Kidney (tissue), 14 donors: ENCODE data around the gene SART1. TPM values are rescaled to one million over a fixed set of nuclear protein-coding genes. Genes with fewer than 3 reads are reported as not detected.
"Not testable (repeated sequence)": the region's sequence is repeated elsewhere in the genome, so short reads cannot be mapped to it uniquely, and the experiment has no call there.

Source experiments
- DNase-seq, 5 donors: peaks; one replicate each; pipeline ENCODE4 v3.0.0-alpha.2; 2013 to 2020
- FAIRE-seq: peaks from 2 replicates; lab custom pipeline; 2012; peaks lifted over from hg19 to GRCh38; lab: Jason Lieb, UNC
- H3K27ac ChIP-seq, 2 donors: one replicate each; pipeline ENCODE4 v1.7.0; 2013; ENCODE audit warnings: low read depth in 2 of 2, low read length in 2 of 2, inconsistent platforms in 1 of 2
- H3K27me3 ChIP-seq: one replicate; pipeline ENCODE4 v1.7.1; 2013; ENCODE audit warnings: low read length, inconsistent platforms; ENCODE audit not compliant: control insufficient read depth, insufficient read depth
- H3K36me3 ChIP-seq, 3 donors: one replicate each; pipeline versions ENCODE4 v1.7.0 to v1.7.1; 2013; ENCODE audit warnings: low read length in 3 of 3, control low read depth in 1 of 3, inconsistent platforms in 1 of 3; ENCODE audit not compliant: insufficient read depth in 3 of 3, control insufficient read depth in 2 of 3
- H3K4me1 ChIP-seq, 3 donors: one replicate each; pipeline versions ENCODE4 v1.7.0 to v1.7.1; 2013; ENCODE audit warnings: low read length in 3 of 3, inconsistent platforms in 1 of 3, low read depth in 1 of 3; ENCODE audit not compliant: control insufficient read depth in 2 of 3, insufficient read depth in 2 of 3
- H3K4me3 ChIP-seq, 3 donors: one replicate each; pipeline versions ENCODE4 v1.7.0 to v1.8.1; 2013; ENCODE audit warnings: low read length in 3 of 3, control low read depth in 1 of 3, inconsistent platforms in 1 of 3
- H3K9ac ChIP-seq, 3 donors: one replicate each; pipeline versions ENCODE4 v1.7.0 to v1.7.1; 2013; ENCODE audit warnings: low read length in 3 of 3, control low read depth in 1 of 3, inconsistent platforms in 1 of 3
- H3K9me3 ChIP-seq, 3 donors: one replicate each; pipeline versions ENCODE4 v1.7.0 to v1.7.1; 2013; ENCODE audit warnings: low read length in 3 of 3, control low read depth in 1 of 3, inconsistent platforms in 1 of 3; ENCODE audit not compliant: control insufficient read depth in 2 of 3, insufficient read depth in 1 of 3
- intact Hi-C: fragments of 100-400 bp; cut with DNase I; formaldehyde crosslinking; loops from one replicate; pipeline ENCODE4 v1.11.1; 2022
- polyA plus RNA-seq: library from polyadenylated mRNA; stranded (reverse); fragments of 350-450 nt; fragmentation: Illumina TruSeq; extraction: RNeasy Lipid Tissue Mini Kit (QIAGEN cat#74804); gene quantifications from one replicate; pipeline ENCODE4 v1.2.3, GENCODE V29; 2014; ENCODE audit warnings: low read depth, low replicate concordance; ENCODE audit not compliant: insufficient read depth
- total RNA-seq: library from RNA; stranded (reverse); fragmentation: NEBNext Ultra II Directional; extraction: Animal tissue kit (Norgen Biotek cat#: 25700); gene quantifications from one replicate; pipeline ENCODE4 v1.2.1, GENCODE V29; 2021
- TF ChIP-seq, protein P1 (sequence below): IDR thresholded peaks from 3 replicates; pipeline ENCODE4 v1.5.1; 2012; ENCODE audit warnings: mild to moderate bottlenecking, moderate library complexity, borderline replicate concordance; ENCODE audit not compliant: insufficient read depth; ENCODE audit errors: extremely low read depth
- donor health status: control.
- donor health status: control.
- donor health status: control.
- donor health status: control.
- donor health status: control.
- donor health status: DM: yes; HTN: yes; CAD: no.
- donor health status: Normal renal cell carcinoma (clear cell type).

SART1 gene
- total and polyA plus RNA-seq, 2 donors from 2014 or later, result 48.6 to 48.7 TPM

DNA sequence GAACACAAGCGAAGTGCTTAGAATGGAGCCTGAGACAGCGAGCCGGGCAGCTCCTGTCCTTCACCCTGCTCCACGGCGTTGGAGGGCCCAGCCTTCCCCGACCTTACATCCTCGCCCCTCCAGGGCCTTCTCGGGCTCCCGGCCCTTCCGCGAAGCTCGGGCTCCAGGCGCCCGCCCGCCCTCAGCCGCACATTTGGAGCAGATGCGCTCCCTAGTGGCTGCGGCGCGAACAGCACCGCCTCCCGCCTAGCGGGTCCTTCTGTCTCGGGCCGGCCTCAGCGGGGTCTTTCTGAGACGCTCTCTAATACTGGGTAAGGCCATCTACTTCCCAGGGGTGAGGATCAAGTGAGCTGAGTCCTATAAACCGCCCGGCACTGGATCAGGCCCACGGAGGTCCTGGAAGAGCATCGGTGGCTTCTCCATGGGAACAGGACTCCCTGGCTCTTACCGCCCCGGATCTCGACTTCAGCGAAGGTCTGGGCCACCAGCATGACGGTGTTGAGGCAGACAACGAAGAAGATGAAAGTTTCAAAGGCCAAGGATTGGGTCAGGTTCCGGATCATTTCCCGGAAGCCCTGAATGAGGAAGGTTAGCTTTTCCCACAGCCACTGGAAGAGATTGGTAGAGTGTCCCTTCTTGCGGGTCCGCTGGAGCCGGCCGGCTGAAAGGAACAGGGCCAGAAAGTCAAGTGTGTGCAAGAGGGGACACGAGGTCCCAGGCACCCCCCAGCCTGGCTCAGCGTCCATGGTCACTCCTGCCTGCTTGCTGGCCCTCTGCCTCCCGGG is 61.1 kb downstream of the SART1 start:
- Histone ChIP-seq H3K4me1 (no peaks in the 10 kb centered on the region), H3K4me3 (no peak overlapping the region), H3K27ac (no peak overlapping the region), H3K27me3 (no peaks in the 10 kb centered on the region), H3K9me3 (no peaks in the 10 kb centered on the region), H3K36me3 (no peaks in the 10 kb centered on the region), H3K9ac (peak overlapping the region in 1 of 3 donors; percentile 19)
- TF ChIP-seq, protein P1, sequence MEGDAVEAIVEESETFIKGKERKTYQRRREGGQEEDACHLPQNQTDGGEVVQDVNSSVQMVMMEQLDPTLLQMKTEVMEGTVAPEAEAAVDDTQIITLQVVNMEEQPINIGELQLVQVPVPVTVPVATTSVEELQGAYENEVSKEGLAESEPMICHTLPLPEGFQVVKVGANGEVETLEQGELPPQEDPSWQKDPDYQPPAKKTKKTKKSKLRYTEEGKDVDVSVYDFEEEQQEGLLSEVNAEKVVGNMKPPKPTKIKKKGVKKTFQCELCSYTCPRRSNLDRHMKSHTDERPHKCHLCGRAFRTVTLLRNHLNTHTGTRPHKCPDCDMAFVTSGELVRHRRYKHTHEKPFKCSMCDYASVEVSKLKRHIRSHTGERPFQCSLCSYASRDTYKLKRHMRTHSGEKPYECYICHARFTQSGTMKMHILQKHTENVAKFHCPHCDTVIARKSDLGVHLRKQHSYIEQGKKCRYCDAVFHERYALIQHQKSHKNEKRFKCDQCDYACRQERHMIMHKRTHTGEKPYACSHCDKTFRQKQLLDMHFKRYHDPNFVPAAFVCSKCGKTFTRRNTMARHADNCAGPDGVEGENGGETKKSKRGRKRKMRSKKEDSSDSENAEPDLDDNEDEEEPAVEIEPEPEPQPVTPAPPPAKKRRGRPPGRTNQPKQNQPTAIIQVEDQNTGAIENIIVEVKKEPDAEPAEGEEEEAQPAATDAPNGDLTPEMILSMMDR, result peak; percentile 86
- FAIRE-seq (no peak), DNase-seq (peak; percentile 68 to 88 (median 75))
- intact Hi-C loops, result no loop called here

DNA sequence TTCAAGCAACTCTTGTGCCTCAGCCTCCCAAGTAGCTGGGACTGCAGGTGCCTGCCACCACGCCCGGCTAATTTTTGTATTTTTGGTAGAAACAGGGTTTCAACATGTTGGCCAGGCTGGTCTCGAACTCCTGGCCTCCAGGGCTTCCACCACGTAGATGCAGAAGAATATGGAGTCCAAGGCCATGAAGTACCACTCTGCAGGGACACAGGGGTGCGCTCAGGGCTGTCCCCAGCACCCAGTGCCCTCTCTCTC is 61.6 kb downstream of the SART1 start:
- intact Hi-C loops, H3K27ac ChIP-seq: not testable (repeated sequence)

DNA sequence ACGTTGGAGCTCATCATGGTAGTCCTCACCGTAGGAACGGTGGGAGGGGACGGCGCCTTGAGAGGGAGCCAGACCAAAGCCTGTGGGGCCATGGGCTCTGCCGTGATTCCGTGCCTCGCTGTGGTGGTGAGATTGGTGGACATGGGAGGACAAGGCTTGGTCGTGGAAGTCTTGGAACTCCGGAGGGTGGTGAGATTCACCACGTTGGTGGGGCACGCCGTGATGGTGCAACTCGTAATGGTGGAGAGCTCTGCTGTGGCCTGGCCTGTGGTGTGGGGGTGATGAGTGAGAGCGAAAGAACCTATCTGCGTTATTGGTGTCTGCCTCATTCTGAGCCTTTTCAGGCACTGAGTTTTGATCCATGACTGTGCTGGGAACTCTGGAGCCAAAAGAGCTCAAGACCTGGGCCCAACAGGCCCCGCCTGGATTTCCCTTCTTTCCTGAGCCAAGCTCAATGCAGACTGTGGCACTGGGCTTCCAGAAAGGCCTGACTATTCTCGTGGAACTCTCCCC is 64.5 kb downstream of the SART1 start, which contains the start of gene CATSPER1:
Gene CATSPER1, minus strand, starts transcription at position 463 of the 513 bp plus-strand sequence. Its CDS starts 100 bp downstream, at position 363.
- H3K9ac ChIP-seq, result no peak within 1 kb of the TSS
- peak in 1 of 5 donors; percentile 71 for DNase-seq
- H3K36me3 ChIP-seq, result no peaks in the 10 kb centered on the region
- no peaks in the 10 kb centered on the region for H3K4me1 ChIP-seq
- intact Hi-C loops, result no loop called here
- no peaks in the 10 kb centered on the region for H3K9me3 ChIP-seq
- H3K27ac ChIP-seq, result no peak within 1 kb of the TSS
- no peak for FAIRE-seq
- H3K27me3 ChIP-seq, result no peaks in the 10 kb centered on the region
- TF ChIP-seq, protein P1, result no peak
- no peak within 1 kb of the TSS for H3K4me3 ChIP-seq

More for the DNA sequence above, 61.6 kb downstream of the SART1 start:
- not testable (repeated sequence) for H3K4me3 ChIP-seq, H3K9me3 ChIP-seq, DNase-seq, FAIRE-seq, H3K9ac ChIP-seq, H3K36me3 ChIP-seq, H3K27me3 ChIP-seq, H3K4me1 ChIP-seq

Other genes starting within 250 kb of the SART1 start
- 74.7 TPM for gene KAT5, start 249.5 kb upstream of the SART1 start, total RNA-seq
- 68.4 TPM for gene KAT5, start 249.5 kb upstream of the SART1 start, polyA plus RNA-seq
- gene RNASEH2C, start 240.9 kb upstream of the SART1 start, total RNA-seq, result 43.7 TPM
- 129 TPM for gene RNASEH2C, start 240.9 kb upstream of the SART1 start, polyA plus RNA-seq
- gene AP5B1, start 180.8 kb upstream of the SART1 start, total RNA-seq, result 18.3 TPM
- 6.3 TPM for gene AP5B1, start 180.8 kb upstream of the SART1 start, polyA plus RNA-seq
- gene OVOL1, start 174.7 kb upstream of the SART1 start, total RNA-seq, result 6.6 TPM
- gene OVOL1, start 174.7 kb upstream of the SART1 start, polyA plus RNA-seq, result 6.7 TPM
- 1.0 TPM for gene SNX32, start 127.8 kb upstream of the SART1 start, total RNA-seq
- gene SNX32, start 127.8 kb upstream of the SART1 start, polyA plus RNA-seq, result 0.43 TPM
- 705 TPM for gene CFL1, start 103.6 kb upstream of the SART1 start, total RNA-seq
- gene CFL1, start 103.6 kb upstream of the SART1 start, polyA plus RNA-seq, result 846 TPM
- gene MUS81, start 101.3 kb upstream of the SART1 start, total RNA-seq, result 54.9 TPM
- gene MUS81, start 101.3 kb upstream of the SART1 start, polyA plus RNA-seq, result 31.2 TPM
- 64.2 TPM for gene EFEMP2, start 88.9 kb upstream of the SART1 start, total RNA-seq
- 60.0 TPM for gene EFEMP2, start 88.9 kb upstream of the SART1 start, polyA plus RNA-seq
- gene CTSW, start 81.9 kb upstream of the SART1 start, total RNA-seq, result 3.9 TPM
- gene CTSW, start 81.9 kb upstream of the SART1 start, polyA plus RNA-seq, result 1.3 TPM
- gene FIBP, start 73.3 kb upstream of the SART1 start, total RNA-seq, result 58.0 TPM
- 105 TPM for gene FIBP, start 73.3 kb upstream of the SART1 start, polyA plus RNA-seq
- 26.1 TPM for gene CCDC85B, start 71.1 kb upstream of the SART1 start, total RNA-seq
- gene CCDC85B, start 71.1 kb upstream of the SART1 start, polyA plus RNA-seq, result 31.8 TPM
- gene FOSL1, start 61.3 kb upstream of the SART1 start, total RNA-seq, result 3.2 TPM
- gene FOSL1, start 61.3 kb upstream of the SART1 start, polyA plus RNA-seq, result 0.37 TPM
- gene C11orf68, start 42.7 kb upstream of the SART1 start, total RNA-seq, result 38.0 TPM
- gene C11orf68, start 42.7 kb upstream of the SART1 start, polyA plus RNA-seq, result 52.0 TPM
- 51.2 TPM for gene DRAP1, start 42.3 kb upstream of the SART1 start, total RNA-seq
- gene DRAP1, start 42.3 kb upstream of the SART1 start, polyA plus RNA-seq, result 150 TPM
- gene TSGA10IP, start 16.3 kb upstream of the SART1 start, total RNA-seq, result not detected
- not detected for gene TSGA10IP, start 16.3 kb upstream of the SART1 start, polyA plus RNA-seq
- 37.5 TPM for gene EIF1AD, start 40.4 kb downstream of the SART1 start, total RNA-seq
- gene EIF1AD, start 40.4 kb downstream of the SART1 start, polyA plus RNA-seq, result 17.7 TPM
- gene BANF1, start 40.8 kb downstream of the SART1 start, total RNA-seq, result 181 TPM
- 186 TPM for gene BANF1, start 40.8 kb downstream of the SART1 start, polyA plus RNA-seq
- gene CST6, start 50.3 kb downstream of the SART1 start, total RNA-seq, result 5.9 TPM
- gene CST6, start 50.3 kb downstream of the SART1 start, polyA plus RNA-seq, result 1.2 TPM
- gene CATSPER1, start 64.7 kb downstream of the SART1 start, total RNA-seq, result 0.76 TPM
- gene CATSPER1, start 64.7 kb downstream of the SART1 start, polyA plus RNA-seq, result not detected
- gene GAL3ST3, start 87.4 kb downstream of the SART1 start, total RNA-seq, result 2.5 TPM
- 7.6 TPM for gene GAL3ST3, start 87.4 kb downstream of the SART1 start, polyA plus RNA-seq
- gene SF3B2, start 90.6 kb downstream of the SART1 start, total RNA-seq, result 172 TPM
- 114 TPM for gene SF3B2, start 90.6 kb downstream of the SART1 start, polyA plus RNA-seq
- gene PACS1, start 108.5 kb downstream of the SART1 start, total RNA-seq, result 91.8 TPM
- gene PACS1, start 108.5 kb downstream of the SART1 start, polyA plus RNA-seq, result 23.7 TPM